Rectal smooth muscle tissue (tissue), 1 donor: Measurements from ENCODE around the gene DPH3.
A peak's percentile ranks its signal among the peaks of the same experiment; 100 is the strongest.

Source experiments
- H3K27ac ChIP-seq: one replicate; pipeline ENCODE4 v1.7.0; 2013; ENCODE audit warnings: low read depth, low read length, inconsistent platforms
- H3K27me3 ChIP-seq: one replicate; pipeline ENCODE4 v1.7.0; 2013; ENCODE audit warnings: low read length; ENCODE audit not compliant: control insufficient read depth, insufficient read depth
- H3K36me3 ChIP-seq: one replicate; pipeline ENCODE4 v1.7.0; 2013; ENCODE audit warnings: low read length; ENCODE audit not compliant: control insufficient read depth, insufficient read depth
- H3K4me1 ChIP-seq: one replicate; pipeline ENCODE4 v1.7.0; 2013; ENCODE audit warnings: low read length; ENCODE audit not compliant: control insufficient read depth, insufficient read depth
- H3K4me3 ChIP-seq: one replicate; pipeline ENCODE4 v1.7.0; 2013; ENCODE audit warnings: low read length
- H3K9ac ChIP-seq: one replicate; pipeline ENCODE4 v1.7.0; 2013; ENCODE audit warnings: low read length

Gene DPH3

GRCh38 chr3:16286751-16287543, 22.2 kb upstream of the DPH3 start:
- no peaks in the 10 kb centered on the region for H3K27me3 ChIP-seq
- peak overlapping the region; percentile 9 for H3K4me3 ChIP-seq
- no peak overlapping the region for H3K9ac ChIP-seq
- H3K4me1 ChIP-seq: no peaks in the 10 kb centered on the region
- H3K36me3 ChIP-seq: peaks cover 3% of the 10 kb centered on the region
- H3K27ac ChIP-seq: no peak overlapping the region

- no peak overlapping the region for H3K4me3 ChIP-seq
- no peak overlapping the region for H3K9ac ChIP-seq
- no peaks in the 10 kb centered on the region for H3K27me3 ChIP-seq
- peaks cover 3% of the 10 kb centered on the region for H3K36me3 ChIP-seq
- H3K4me1 ChIP-seq: no peaks in the 10 kb centered on the region
- H3K27ac ChIP-seq: no peak overlapping the region
Observed at GRCh38 chr3:16286161-16286560, 21.4 kb upstream of the DPH3 start.

- Histone ChIP-seq H3K4me1 (peaks cover 2% of the 10 kb centered on the region), H3K27me3 (no peaks in the 10 kb centered on the region), H3K36me3 (peaks cover 3% of the 10 kb centered on the region), H3K9ac (no peak overlapping the region), H3K27ac (no peak overlapping the region), H3K4me3 (no peak overlapping the region)
Observed at GRCh38 chr3:16284633-16285032, 19.9 kb upstream of the DPH3 start.

- Histone ChIP-seq H3K36me3 (no peaks in the 10 kb centered on the region), H3K4me1 (peaks cover 2% of the 10 kb centered on the region), H3K27me3 (no peaks in the 10 kb centered on the region), H3K27ac (no peak overlapping the region), H3K9ac (no peak overlapping the region), H3K4me3 (no peak overlapping the region)
Observed at GRCh38 chr3:16280671-16281070, 15.9 kb upstream of the DPH3 start.

GRCh38 chr3:16279010-16279801, 14.5 kb upstream of the DPH3 start:
- Histone ChIP-seq H3K4me1 (peaks cover 2% of the 10 kb centered on the region), H3K27ac (no peak overlapping the region), H3K36me3 (no peaks in the 10 kb centered on the region), H3K9ac (no peak overlapping the region), H3K27me3 (no peaks in the 10 kb centered on the region), H3K4me3 (no peak overlapping the region)

- H3K36me3 ChIP-seq: peaks cover 2% of the 10 kb centered on the region
- H3K27me3 ChIP-seq: no peaks in the 10 kb centered on the region
- H3K27ac ChIP-seq: no peak overlapping the region
Observed at GRCh38 chr3:16277471-16277870, 12.7 kb upstream of the DPH3 start.

GRCh38 chr3:16273867-16274266, 9.1 kb upstream of the DPH3 start:
- H3K27me3 ChIP-seq: no peaks in the 10 kb centered on the region
- no peak overlapping the region for H3K27ac ChIP-seq
- H3K4me1 ChIP-seq: no peaks in the 10 kb centered on the region
- no peak overlapping the region for H3K9ac ChIP-seq
- H3K4me3 ChIP-seq: no peak overlapping the region
- H3K36me3 ChIP-seq: peaks cover 6% of the 10 kb centered on the region

More at GRCh38 chr3:16277471-16277870, 12.7 kb upstream of the DPH3 start:
- H3K4me3 ChIP-seq: no peak overlapping the region
- H3K4me1 ChIP-seq: peaks cover 2% of the 10 kb centered on the region
- H3K9ac ChIP-seq: no peak overlapping the region

- H3K36me3 ChIP-seq: peaks cover 6% of the 10 kb centered on the region
- H3K9ac ChIP-seq: no peak overlapping the region
Observed at GRCh38 chr3:16272588-16272987, 7.8 kb upstream of the DPH3 start.

GRCh38 chr3:16270855-16271254, 6.1 kb upstream of the DPH3 start:
- no peaks in the 10 kb centered on the region for H3K27me3 ChIP-seq
- no peaks in the 10 kb centered on the region for H3K4me1 ChIP-seq
- no peak overlapping the region for H3K9ac ChIP-seq
- H3K27ac ChIP-seq: no peak overlapping the region
- peaks cover 6% of the 10 kb centered on the region for H3K36me3 ChIP-seq
- no peak overlapping the region for H3K4me3 ChIP-seq

More at GRCh38 chr3:16272588-16272987, 7.8 kb upstream of the DPH3 start:
- Histone ChIP-seq H3K4me1 (no peaks in the 10 kb centered on the region), H3K27me3 (no peaks in the 10 kb centered on the region), H3K27ac (no peak overlapping the region), H3K4me3 (no peak overlapping the region)

- H3K36me3 ChIP-seq: peaks cover 4% of the 10 kb centered on the region
- no peak overlapping the region for H3K4me3 ChIP-seq
- H3K27ac ChIP-seq: no peak overlapping the region
- peak overlapping the region; percentile 12 for H3K9ac ChIP-seq
- H3K27me3 ChIP-seq: no peaks in the 10 kb centered on the region
- no peaks in the 10 kb centered on the region for H3K4me1 ChIP-seq
Observed at GRCh38 chr3:16266714-16267113, 2.0 kb upstream of the DPH3 start.

- H3K4me1 ChIP-seq: no peaks in the 10 kb centered on the region
- H3K27ac ChIP-seq: peak overlapping the region; percentile 76
- peak overlapping the region; percentile 97 for H3K4me3 ChIP-seq
- H3K9ac ChIP-seq: peak overlapping the region; percentile 43
- no peaks in the 10 kb centered on the region for H3K27me3 ChIP-seq
- no peaks in the 10 kb centered on the region for H3K36me3 ChIP-seq
Observed at GRCh38 chr3:16265455-16265786, 678 bp upstream of the DPH3 start.

- H3K4me1 ChIP-seq: no peaks in the 10 kb centered on the region
- H3K27me3 ChIP-seq: no peaks in the 10 kb centered on the region
- H3K36me3 ChIP-seq: peaks cover under 1% of the 10 kb centered on the region
- peak overlapping the region; percentile 86 for H3K27ac ChIP-seq
- H3K4me3 ChIP-seq: peak overlapping the region; percentile 97
- peak overlapping the region; percentile 71 for H3K9ac ChIP-seq
Observed at GRCh38 chr3:16264174-16264707, 502 bp downstream of the DPH3 start.
